Measurements from ENCODE around the gene SLC25A30.

DNA sequence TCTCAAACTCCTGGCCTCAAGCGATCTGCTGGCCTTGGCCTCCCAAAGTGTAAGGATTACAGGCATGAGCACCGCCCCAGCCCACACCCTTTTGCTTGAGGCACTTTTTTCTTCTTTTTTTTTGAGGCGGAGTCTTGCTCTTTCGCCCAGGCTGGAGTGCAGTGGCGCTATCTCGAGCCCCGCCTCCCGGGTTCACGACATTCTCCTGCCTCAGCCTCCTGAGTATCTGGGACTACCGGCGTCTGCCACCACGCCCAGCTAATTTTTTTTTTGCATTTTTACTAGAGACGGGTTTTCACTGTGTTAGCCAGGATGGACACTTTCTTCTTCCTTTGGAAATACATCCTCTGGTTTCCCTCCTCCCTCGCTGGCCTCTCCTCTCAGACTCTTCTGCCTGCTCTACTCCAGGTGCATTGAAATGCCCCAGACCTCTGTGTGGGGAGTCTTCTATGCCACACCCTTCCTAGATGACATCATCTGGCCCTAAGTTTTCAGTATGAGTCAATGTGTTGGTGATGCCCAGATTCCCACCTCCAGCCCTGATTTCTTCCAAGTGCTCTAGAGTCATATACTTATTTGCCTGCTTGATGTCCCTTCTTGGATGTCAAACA lies 56.5 kb downstream of the SLC25A30 start:
- TF ChIP-seq, protein P1, sequence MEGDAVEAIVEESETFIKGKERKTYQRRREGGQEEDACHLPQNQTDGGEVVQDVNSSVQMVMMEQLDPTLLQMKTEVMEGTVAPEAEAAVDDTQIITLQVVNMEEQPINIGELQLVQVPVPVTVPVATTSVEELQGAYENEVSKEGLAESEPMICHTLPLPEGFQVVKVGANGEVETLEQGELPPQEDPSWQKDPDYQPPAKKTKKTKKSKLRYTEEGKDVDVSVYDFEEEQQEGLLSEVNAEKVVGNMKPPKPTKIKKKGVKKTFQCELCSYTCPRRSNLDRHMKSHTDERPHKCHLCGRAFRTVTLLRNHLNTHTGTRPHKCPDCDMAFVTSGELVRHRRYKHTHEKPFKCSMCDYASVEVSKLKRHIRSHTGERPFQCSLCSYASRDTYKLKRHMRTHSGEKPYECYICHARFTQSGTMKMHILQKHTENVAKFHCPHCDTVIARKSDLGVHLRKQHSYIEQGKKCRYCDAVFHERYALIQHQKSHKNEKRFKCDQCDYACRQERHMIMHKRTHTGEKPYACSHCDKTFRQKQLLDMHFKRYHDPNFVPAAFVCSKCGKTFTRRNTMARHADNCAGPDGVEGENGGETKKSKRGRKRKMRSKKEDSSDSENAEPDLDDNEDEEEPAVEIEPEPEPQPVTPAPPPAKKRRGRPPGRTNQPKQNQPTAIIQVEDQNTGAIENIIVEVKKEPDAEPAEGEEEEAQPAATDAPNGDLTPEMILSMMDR (IDR thresholded peaks at IDR 0.05) = no peak
- TF ChIP-seq EZH2 (IDR thresholded peaks at IDR 0.05; ENCODE audit: borderline replicate concordance, insufficient read depth, low read depth, low read length, poor library complexity, severe bottlenecking) = no peak

Measured in B cell (primary cell).